OCI-LY7 (cell line): ENCODE results near the gene NAV3.

Experiments used
- EZH2phosphoT487 ChIP-seq: fragments of 200-600 bp; sonication (generic); IDR thresholded peaks from 2 replicates; pipeline ENCODE4 v1.6.1; 2018; ENCODE audit warnings: low read depth, borderline replicate concordance, mild to moderate bottlenecking, mixed run types, antibody characterized with exemption, low read length, moderate library complexity, mixed read lengths
- TF ChIP-seq, protein P1 (sequence below): fragments of 200-600 bp; sonication (generic); conservative IDR thresholded peaks from 2 replicates; pipeline ENCODE4 v1.5.1; 2014; ENCODE audit warnings: mild to moderate bottlenecking, antibody characterized with exemption, low read length, moderate library complexity, mixed read lengths

DNA sequence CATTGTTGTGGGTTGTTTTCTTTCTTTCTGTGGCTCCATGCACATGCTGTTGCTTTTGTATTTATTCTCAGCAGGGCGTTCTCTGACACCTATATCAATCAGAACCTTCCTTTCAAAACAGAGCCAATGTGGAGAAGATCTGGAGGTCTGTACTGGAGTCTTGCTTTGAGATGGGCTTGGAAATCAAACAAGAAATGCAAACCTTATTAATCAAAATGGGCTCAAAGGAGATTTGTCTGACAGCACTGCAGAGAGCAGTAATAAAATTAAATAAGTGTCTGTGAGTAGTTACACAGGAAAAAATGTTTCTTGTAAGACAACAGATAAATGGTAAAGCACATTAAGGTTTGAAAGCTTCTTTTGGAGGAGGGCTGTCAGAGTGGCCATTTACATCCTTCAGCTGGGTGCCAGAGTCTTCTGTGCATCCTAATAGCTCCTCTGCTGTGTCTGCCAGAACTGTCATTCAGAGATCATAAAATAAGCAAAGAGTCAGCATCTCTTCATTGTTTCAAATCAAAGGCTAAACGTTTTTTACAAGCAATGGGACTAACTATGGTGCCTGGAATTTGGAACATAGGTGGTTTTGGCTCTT is 414.3 kb downstream of the NAV3 start:
- TF ChIP-seq, protein P1, sequence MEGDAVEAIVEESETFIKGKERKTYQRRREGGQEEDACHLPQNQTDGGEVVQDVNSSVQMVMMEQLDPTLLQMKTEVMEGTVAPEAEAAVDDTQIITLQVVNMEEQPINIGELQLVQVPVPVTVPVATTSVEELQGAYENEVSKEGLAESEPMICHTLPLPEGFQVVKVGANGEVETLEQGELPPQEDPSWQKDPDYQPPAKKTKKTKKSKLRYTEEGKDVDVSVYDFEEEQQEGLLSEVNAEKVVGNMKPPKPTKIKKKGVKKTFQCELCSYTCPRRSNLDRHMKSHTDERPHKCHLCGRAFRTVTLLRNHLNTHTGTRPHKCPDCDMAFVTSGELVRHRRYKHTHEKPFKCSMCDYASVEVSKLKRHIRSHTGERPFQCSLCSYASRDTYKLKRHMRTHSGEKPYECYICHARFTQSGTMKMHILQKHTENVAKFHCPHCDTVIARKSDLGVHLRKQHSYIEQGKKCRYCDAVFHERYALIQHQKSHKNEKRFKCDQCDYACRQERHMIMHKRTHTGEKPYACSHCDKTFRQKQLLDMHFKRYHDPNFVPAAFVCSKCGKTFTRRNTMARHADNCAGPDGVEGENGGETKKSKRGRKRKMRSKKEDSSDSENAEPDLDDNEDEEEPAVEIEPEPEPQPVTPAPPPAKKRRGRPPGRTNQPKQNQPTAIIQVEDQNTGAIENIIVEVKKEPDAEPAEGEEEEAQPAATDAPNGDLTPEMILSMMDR: no peak
- TF ChIP-seq EZH2phosphoT487: no peak
